Fibroblast of villous mesenchyme (primary cell): ENCODE measurements around the gene ANOS1. TPM values are rescaled to one million over a fixed set of nuclear protein-coding genes. Genes with fewer than 3 reads are reported as not detected.

Experiments used
- DNase-seq: peaks from one replicate; pipeline ENCODE4 v3.0.0-alpha.2; 2010; ENCODE audit warnings: low read depth
- H3K4me3 ChIP-seq: 2 replicates; pipeline ENCODE4 v1.5.1; 2011; ENCODE audit warnings: low read depth, mild to moderate bottlenecking, low read length
- total RNA-seq: library from RNA; depleted of rRNA; stranded (reverse); fragments of >200 nt; gene quantifications from 2 replicates; pipeline ENCODE4 v1.2.3, GENCODE V29; 2012
- TF ChIP-seq, protein P1 (sequence below): IDR thresholded peaks from 2 replicates; pipeline ENCODE4 v1.5.1; 2012; ENCODE audit warnings: low read depth, mild to moderate bottlenecking, low read length; ENCODE audit not compliant: insufficient read depth

Gene ANOS1
- total RNA-seq, 1 donor, result 1.7 TPM

DNA sequence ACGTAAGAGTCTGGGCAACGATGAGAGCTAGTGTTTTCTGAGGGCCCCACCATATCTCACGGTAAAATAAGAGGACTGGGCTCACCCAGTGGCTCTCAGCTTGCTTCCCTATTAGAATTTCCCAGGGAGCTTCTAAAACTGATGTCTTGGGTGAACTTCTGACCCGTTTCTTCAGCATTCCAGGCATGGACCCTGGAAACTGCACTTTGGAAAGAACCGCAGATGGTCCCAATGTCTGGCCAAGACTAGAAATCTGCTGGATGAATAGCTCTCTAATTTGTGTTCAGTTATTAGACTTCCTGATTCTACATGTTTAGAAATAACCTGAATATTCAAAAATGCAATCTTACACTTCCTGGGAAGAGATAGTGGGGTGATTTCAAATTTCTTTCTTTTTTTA is 127.8 kb downstream of the ANOS1 start:
- TF ChIP-seq, protein P1, sequence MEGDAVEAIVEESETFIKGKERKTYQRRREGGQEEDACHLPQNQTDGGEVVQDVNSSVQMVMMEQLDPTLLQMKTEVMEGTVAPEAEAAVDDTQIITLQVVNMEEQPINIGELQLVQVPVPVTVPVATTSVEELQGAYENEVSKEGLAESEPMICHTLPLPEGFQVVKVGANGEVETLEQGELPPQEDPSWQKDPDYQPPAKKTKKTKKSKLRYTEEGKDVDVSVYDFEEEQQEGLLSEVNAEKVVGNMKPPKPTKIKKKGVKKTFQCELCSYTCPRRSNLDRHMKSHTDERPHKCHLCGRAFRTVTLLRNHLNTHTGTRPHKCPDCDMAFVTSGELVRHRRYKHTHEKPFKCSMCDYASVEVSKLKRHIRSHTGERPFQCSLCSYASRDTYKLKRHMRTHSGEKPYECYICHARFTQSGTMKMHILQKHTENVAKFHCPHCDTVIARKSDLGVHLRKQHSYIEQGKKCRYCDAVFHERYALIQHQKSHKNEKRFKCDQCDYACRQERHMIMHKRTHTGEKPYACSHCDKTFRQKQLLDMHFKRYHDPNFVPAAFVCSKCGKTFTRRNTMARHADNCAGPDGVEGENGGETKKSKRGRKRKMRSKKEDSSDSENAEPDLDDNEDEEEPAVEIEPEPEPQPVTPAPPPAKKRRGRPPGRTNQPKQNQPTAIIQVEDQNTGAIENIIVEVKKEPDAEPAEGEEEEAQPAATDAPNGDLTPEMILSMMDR, result no peak
- no peak for DNase-seq
- no peak overlapping the region for H3K4me3 ChIP-seq

DNA sequence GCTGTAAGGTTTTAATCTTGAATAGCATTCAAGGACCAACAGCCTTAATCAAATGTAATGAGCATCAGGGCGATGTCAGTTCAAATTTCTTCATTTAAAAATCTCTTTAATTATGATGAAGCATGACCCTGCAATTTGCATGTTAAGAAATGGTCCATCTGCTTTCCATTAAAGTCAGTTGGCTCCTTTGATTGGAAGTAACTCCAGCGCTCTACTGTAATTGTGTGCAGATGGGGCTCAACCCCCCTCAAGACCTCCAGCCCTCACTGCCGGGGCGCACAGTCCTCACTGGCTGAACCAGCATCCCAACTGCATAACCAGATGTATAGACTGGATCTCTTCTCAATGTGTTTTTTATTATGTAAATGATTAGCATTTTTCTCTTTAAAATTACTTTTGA is 140.4 kb downstream of the ANOS1 start:
- TF ChIP-seq, protein P1, result no peak
- no peak overlapping the region for H3K4me3 ChIP-seq
- DNase-seq, result no peak

DNA sequence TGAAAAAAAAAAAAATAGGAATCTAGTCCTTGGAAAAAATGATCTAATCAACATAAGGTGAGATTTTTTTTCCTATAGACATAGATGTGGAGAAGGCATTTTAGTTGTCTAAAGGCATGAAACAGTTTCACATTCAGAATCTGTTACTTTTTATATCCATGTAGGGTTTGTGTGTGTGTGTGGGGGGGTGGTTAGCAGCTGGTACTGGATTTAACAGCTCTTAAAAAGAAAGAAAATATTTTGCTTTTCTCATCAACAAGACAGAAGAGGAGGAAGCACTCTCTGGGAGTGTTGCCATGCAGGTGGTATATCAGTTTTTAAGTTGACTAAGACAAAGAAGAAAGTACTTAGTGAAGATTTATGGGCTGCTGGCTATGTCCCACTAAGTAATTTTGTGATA is 145.0 kb downstream of the ANOS1 start:
- no peak for DNase-seq
- TF ChIP-seq, protein P1, result no peak
- no peak overlapping the region for H3K4me3 ChIP-seq

DNA sequence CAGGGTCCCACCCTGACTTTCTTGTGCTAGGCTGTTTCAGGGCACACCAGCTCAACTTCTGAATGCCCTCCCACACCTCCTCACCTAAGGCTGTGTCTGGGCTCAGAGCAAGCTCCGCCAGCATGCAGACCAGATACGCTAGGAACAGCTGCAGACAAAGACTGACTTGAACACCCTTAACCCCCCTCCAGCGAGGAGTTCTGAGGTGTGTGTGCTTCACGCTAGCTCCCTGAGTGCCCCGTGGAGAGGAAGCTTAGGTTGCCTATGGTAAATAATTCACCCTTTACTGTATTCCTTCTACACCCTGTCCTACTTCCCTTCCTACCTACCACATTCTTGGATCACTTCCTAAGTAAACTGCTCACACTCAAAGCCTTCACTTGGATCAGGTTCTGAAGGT is 152.3 kb downstream of the ANOS1 start:
- no peak for DNase-seq
- TF ChIP-seq, protein P1, result no peak
- H3K4me3 ChIP-seq, result no peak overlapping the region

DNA sequence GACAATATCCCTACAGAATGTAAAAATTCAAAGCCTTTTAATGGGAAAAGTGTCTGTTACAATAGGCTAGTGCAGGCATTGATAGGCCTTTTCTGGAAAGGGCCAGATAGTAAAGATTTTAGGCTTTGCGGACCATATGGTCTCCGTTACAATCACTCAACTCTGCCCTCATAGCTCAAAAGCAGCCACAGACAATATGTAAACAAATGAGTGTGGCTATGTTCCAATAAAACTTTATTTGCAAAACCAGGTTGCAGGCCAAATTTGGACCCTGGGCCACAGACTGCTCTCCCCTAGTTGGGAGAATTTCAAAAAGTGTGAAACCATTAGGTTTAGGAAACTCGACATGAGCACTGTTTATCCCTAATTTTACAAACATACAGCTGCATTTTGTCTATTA is 155.1 kb downstream of the ANOS1 start:
- H3K4me3 ChIP-seq, result no peak overlapping the region
- TF ChIP-seq, protein P1, result no peak
- DNase-seq, result no peak

DNA sequence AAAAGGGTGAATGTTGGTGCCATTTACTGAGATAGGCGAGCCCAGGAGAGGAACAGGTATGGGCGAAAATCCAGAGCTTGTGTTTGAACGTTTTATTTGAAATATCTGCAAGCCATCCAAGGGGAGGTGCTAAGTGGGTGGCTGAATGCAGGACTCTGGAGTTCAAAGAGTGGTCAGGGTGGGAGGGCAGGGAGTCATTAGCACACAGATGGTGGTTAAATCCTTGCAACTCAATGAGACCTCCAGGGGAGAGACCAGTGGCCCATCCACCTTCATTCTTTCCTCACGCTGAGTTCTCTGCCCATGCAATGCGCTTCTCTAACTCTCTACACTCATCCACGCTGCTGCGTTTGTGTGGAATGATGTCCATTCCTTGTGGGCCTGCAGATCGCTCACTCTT is 166.2 kb downstream of the ANOS1 start:
- no peak for DNase-seq
- TF ChIP-seq, protein P1, result no peak
- no peak overlapping the region for H3K4me3 ChIP-seq

DNA sequence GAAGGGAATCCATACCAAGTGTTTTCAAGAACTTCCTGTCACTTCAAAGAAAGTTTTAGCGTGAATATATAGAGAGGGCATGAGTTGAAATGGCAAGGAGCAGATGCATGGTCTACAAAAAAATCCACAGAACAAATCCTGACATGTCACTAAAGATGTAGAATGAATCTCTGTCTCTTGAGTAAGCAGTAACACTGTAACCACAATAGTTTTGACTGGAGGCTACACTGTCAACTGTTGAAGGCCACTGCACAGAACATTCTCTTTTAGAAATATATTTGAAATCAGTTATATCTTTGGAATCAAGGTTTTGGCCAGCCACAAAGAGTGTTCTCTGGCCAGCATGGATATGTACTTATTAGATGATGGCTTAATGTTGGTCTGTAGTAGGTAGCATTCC is 183.5 kb downstream of the ANOS1 start:
- no peak overlapping the region for H3K4me3 ChIP-seq
- TF ChIP-seq, protein P1, result no peak
- no peak for DNase-seq
